GM13977 (cell line): ENCODE data around the gene KIF13A.

Experiments
- DNase-seq: peaks from one replicate; pipeline ENCODE4 v3.0.0; 2012; ENCODE audit warnings: low spot score
- CTCF ChIP-seq: IDR thresholded peaks from 2 replicates; pipeline ENCODE4 v1.5.1; 2012; ENCODE audit warnings: mild to moderate bottlenecking, control low read depth; ENCODE audit not compliant: insufficient read depth; ENCODE audit errors: extremely low read depth, missing control alignments
- in situ Hi-C: fragments of 300-500 bp; cut with MboI; formaldehyde crosslinking; loops from one replicate; pipeline ENCODE4 v1.12.0; 2022; ENCODE audit warnings: low sequenced_read_pairs, low pct_unique_long_range_greater_than_20kb, mixed read lengths, inconsistent platforms; ENCODE audit not compliant: unreplicated experiment

KIF13A gene

GRCh38 chr6:17999425-17999824 lies 12.0 kb upstream of the KIF13A start:
- no peak for DNase-seq
- in situ Hi-C loops = no loop called here
- TF ChIP-seq CTCF = no peak

- in situ Hi-C loops = no loop called here
- TF ChIP-seq CTCF = no peak
- DNase-seq = no peak
These were observed 11.0 kb upstream of the KIF13A start for GRCh38 chr6:17998442-17998841.

GRCh38 chr6:17998003-17998402 lies 10.6 kb upstream of the KIF13A start:
- TF ChIP-seq CTCF = no peak
- DNase-seq = no peak
- in situ Hi-C loops = no loop called here

- in situ Hi-C loops = no loop called here
- no peak for TF ChIP-seq CTCF
- DNase-seq = no peak
These were observed 8.0 kb upstream of the KIF13A start for GRCh38 chr6:17995414-17995813.

- no peak for DNase-seq
- in situ Hi-C loops = no loop called here
- TF ChIP-seq CTCF = no peak
These were observed 6.6 kb upstream of the KIF13A start for GRCh38 chr6:17994019-17994418.

- no peak for TF ChIP-seq CTCF
- no peak for DNase-seq
- in situ Hi-C loops = no loop called here
These were observed 1.0 kb upstream of the KIF13A start for GRCh38 chr6:17988422-17988944.
